GM15510 (cell line): ENCODE measurements around the gene WAC.

Experiments used
- POLR2A ChIP-seq: IDR thresholded peaks from 3 replicates; pipeline ENCODE4 v1.6.1; 2011; ENCODE audit warnings: borderline replicate concordance; ENCODE audit not compliant: insufficient read length; ENCODE audit errors: extremely low read depth

Gene WAC

GRCh38 chr10:28532337-28533185 is at the start of gene WAC:
Gene WAC, plus strand, starts transcription at chr10:28533118. Its CDS starts 462 bp downstream, at chr10:28533580.
- peak; percentile 85 for TF ChIP-seq POLR2A

- TF ChIP-seq POLR2A: no peak
Observed at GRCh38 chr10:28489206-28489605, 43.7 kb upstream of the WAC start.

DNA sequence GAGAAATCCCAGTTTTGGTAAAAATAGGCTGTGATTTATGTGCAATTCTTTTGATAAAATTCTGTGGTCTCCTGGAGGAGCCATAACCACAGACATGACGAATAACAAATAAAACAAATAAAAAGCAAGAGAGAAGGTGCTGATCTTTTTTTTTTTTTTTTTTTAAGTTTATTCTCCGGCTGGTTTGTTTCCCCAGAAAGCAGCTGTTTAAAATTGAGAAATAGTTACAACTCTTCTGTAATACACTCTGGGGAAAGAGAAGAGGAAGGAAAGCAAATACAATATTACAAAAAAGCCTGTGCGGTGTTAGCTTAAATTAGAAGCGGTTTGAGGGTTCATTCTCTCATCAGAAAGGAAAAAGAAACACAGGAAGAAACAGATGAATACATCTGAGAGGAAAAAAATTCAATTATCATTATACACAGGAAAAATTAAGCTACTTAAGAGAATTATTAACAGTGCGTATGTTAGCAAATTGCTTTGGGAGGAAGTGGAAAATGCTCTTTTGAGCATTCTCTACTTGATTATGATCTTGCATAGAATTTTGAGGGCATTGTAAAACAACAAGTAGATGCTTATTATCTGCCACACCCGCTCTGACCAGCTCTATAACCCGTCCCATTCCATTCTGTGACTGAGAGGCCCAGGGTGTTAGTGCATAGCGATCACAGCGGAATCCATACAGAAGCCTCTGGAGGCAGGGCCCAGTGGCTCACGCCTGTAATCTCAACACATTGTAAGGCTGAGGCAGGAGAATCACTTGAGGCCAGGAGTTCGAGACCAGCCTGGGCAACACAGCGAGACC is 40.6 kb upstream of the WAC start:
- no peak for TF ChIP-seq POLR2A

GRCh38 chr10:28494420-28494819 is 38.5 kb upstream of the WAC start:
- no peak for TF ChIP-seq POLR2A

GRCh38 chr10:28495084-28495483 is 37.8 kb upstream of the WAC start:
- TF ChIP-seq POLR2A: no peak

DNA sequence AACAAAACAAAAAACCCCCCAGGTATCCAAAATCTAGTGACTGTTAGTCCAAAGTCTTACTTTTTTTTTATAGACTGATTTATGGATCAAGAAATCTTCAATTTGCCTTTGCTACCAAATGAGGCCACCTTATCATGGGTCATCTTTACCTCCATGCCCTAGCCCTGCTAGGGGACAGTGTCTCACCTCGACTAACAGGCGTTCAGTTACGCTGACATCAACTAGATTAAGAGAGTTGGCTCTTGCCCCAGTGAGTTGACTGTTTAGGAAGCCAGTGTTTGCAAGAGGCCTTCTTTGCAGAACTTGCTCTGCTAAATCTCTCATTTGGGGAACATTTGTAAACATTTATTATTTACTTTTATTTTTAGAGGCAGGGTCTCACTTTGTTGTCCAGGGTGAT is 36.9 kb upstream of the WAC start:
- no peak for TF ChIP-seq POLR2A

DNA sequence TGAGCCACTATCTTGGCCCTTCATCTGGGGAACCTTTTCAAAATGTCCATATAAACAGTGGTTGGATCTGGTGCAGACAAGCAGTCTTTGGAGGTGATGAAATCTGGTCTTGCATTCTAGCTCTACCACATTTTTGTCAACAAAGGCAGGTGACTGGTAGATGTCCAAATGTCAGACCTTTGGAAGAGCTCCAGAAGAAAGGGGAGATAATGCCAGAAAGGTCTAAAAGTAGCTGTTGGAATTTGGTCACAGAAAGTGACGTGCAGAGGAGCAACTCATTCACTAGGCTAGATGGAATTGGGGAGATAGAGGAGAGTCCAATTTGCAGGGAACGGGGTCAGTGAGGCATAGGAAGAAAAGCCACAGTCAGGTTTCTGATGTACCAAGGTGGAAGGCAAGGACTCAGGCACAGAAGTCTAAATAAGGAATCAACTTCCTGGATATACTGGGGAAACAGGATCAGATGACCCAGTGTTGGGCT is 36.4 kb upstream of the WAC start:
- TF ChIP-seq POLR2A: no peak

GRCh38 chr10:28497313-28498126 is 35.4 kb upstream of the WAC start:
- TF ChIP-seq POLR2A: no peak

- no peak for TF ChIP-seq POLR2A
Observed at GRCh38 chr10:28503114-28503513, 29.8 kb upstream of the WAC start.

- TF ChIP-seq POLR2A: no peak
Observed at GRCh38 chr10:28505359-28505959, 27.5 kb upstream of the WAC start.

DNA sequence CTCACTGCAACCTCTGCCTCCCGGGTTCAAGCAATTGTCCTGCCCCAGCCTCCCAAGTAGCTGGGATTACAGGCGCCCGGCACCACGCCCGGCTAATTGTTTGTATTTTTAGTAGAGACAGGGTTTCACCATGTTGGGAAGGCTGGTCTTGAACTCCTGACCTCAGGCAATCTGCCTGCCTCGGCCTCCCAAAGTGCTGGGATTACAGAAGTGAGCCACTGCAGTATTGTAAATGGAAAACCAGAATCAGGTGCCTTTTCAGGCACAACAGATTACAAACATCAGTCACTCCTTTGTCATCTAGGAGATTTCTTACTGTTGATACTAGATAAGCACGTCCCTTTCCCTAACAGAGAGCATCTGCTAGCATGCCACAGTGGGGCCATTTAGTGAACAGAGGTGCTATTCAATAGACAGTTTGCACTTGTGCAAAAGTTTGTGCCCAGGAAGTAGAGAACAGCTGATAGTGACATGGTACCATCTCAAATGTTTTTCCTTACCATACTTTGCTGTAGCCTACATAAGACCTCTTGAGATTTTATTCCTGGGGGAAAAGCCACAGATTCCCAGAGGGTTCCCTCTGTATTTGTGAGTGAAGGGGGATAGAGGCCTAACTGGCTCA is 24.5 kb upstream of the WAC start:
- no peak for TF ChIP-seq POLR2A

GRCh38 chr10:28509286-28509685 is 23.6 kb upstream of the WAC start:
- no peak for TF ChIP-seq POLR2A

GRCh38 chr10:28514648-28515047 is 18.3 kb upstream of the WAC start:
- TF ChIP-seq POLR2A: no peak

GRCh38 chr10:28520346-28520745 is 12.6 kb upstream of the WAC start:
- TF ChIP-seq POLR2A: no peak
